CD4-positive, alpha-beta T cell (primary cell): Measurements from ENCODE around the gene G3BP1. TPM values are rescaled to one million over a fixed set of nuclear protein-coding genes. Genes with fewer than 3 reads are reported as not detected.

Source experiments
- ATAC-seq: fragments of 200-7000 bp; cut with Tn5 transposase; one replicate; pipeline ENCODE4 v1.10.0; 2022; ENCODE audit warnings: mild to moderate bottlenecking; ENCODE audit not compliant: poor library complexity
- CTCF ChIA-PET: fragments of 350-600 bp; sonication (Branson Sonifier 250); formaldehyde crosslinking; loops from one replicate; lab custom pipeline; 2021; ENCODE audit warnings: antibody characterized with exemption, inconsistent platforms; lab: Charles Lee
- POLR2A ChIA-PET: fragments of 350-600 bp; sonication (Branson Sonifier 250); formaldehyde crosslinking; loops from one replicate; lab custom pipeline; 2021; ENCODE audit warnings: antibody characterized with exemption, inconsistent platforms; lab: Charles Lee
- DNase-seq, 14 experiments: peaks; one replicate each; pipeline ENCODE4 v3.0.0-alpha.2; 2013 to 2020; ENCODE audit warnings: mixed read lengths in 2 of 14
- H3K27ac ChIP-seq, 2 donors: one replicate each; pipeline versions ENCODE4 v1.5.1 to v1.7.0; 2013; ENCODE audit warnings: low read length in 2 of 2, low read depth in 1 of 2, mild to moderate bottlenecking in 1 of 2
- H3K27me3 ChIP-seq, 2 experiments: 1 replicate in 1 of 2; 2 replicates in 1 of 2; pipeline versions ENCODE4 v1.6.1 to v1.7.0; 2013; ENCODE audit warnings: low read length in 2 of 2, control low read depth in 1 of 2, mild to moderate bottlenecking in 1 of 2, moderate library complexity in 1 of 2; ENCODE audit not compliant: insufficient read depth in 2 of 2, control insufficient read depth in 1 of 2
- H3K36me3 ChIP-seq: one replicate; pipeline ENCODE4 v1.6.1; 2013; ENCODE audit warnings: low read length, control low read depth; ENCODE audit not compliant: insufficient read depth
- H3K4me1 ChIP-seq: one replicate; pipeline ENCODE4 v1.6.1; 2013; ENCODE audit warnings: low read length, control low read depth; ENCODE audit not compliant: insufficient read depth
- H3K4me3 ChIP-seq: one replicate; pipeline ENCODE4 v1.5.1; 2013; ENCODE audit warnings: mild to moderate bottlenecking, low read length, moderate library complexity
- H3K9me3 ChIP-seq, 2 experiments: 1 replicate in 1 of 2; 2 replicates in 1 of 2; pipeline versions ENCODE4 v1.6.1 to v1.7.0; 2013; ENCODE audit warnings: low read length in 2 of 2, mild to moderate bottlenecking in 2 of 2, control low read depth in 1 of 2, moderate library complexity in 1 of 2; ENCODE audit not compliant: control insufficient read depth in 1 of 2, insufficient read depth in 1 of 2
- H3K27ac Mint-ChIP-seq: one replicate; pipeline ENCODE4 v1.8.0; 2020; ENCODE audit warnings: mixed read lengths
- H3K27me3 Mint-ChIP-seq: one replicate; pipeline ENCODE4 v1.8.0; 2021; ENCODE audit warnings: mixed read lengths
- H3K36me3 Mint-ChIP-seq: one replicate; pipeline ENCODE4 v1.8.0; 2021; ENCODE audit warnings: low read depth, mixed read lengths
- H3K4me1 Mint-ChIP-seq: one replicate; pipeline ENCODE4 v1.8.0; 2021; ENCODE audit warnings: low read depth, mixed read lengths
- H3K4me3 Mint-ChIP-seq: one replicate; pipeline ENCODE4 v1.8.0; 2020; ENCODE audit warnings: mild to moderate bottlenecking, mixed read lengths
- H3K9me3 Mint-ChIP-seq: one replicate; pipeline ENCODE4 v1.8.0; 2020; ENCODE audit warnings: mixed read lengths
- intact Hi-C, 2 experiments: fragments of 100-400 bp; cut with DNase I in 1 of 2; cut with micrococcal nuclease in 1 of 2; formaldehyde crosslinking; loops; one replicate each; pipeline versions ENCODE4 v1.15.1 to v1.9.0; 2023 to 2025; cut with DNase I, micrococcal nuclease
- total RNA-seq, 174 experiments: library from RNA in 2 of 174; stranded (reverse) in 2 of 174; gene quantifications; one replicate each; pipeline ENCODE4 v1.2.3 and lab custom pipeline; 2021 to 2026
- TF ChIP-seq, protein P1 (sequence below): fragments of 200-600 bp; IDR thresholded peaks from one replicate; pipeline ENCODE4 v1.8.0; 2022; ENCODE audit warnings: antibody characterized with exemption, mild to moderate bottlenecking

Gene G3BP1
- total RNA-seq, 2 experiments from 2014 or later: 82.3 to 83.9 TPM

DNA sequence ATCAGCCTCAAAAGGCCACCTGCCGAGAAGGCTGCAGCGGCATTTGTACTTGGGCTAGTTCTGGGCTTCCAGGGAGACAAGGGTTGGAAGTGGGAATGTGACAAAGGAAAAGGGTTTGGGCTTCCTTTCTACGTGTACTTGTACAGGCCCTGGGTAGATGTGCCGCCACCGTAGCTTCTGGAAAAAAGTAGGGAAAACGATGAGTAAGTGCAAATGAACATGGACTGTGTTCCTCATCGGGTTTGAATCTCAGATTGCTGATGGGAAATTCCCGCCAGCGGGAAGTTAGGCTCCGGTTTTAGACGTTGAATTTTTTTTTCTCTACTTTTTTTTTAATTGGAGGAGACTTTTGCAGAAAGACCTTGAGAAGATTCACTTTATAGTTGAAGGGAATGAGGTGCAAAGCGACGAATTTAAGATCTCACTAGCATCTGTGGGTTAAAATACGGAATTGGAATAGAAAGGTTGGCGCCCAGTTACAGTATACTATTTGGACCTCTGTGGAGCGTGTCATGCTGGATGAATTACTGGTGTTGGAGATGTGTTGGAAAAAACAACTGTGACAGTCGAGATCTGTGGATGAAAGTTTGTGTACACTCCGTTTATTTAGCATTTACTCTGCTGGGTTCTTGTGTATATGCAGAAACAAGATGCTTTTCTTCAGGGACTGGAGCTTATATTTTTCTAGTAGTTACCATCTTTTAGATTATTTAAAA lies 1.2 kb downstream of the G3BP1 start:
- H3K9me3 Mint-ChIP-seq: no peaks in the 10 kb centered on the region
- peaks cover 37% of the 10 kb centered on the region for H3K36me3 Mint-ChIP-seq
- H3K36me3 ChIP-seq: peaks cover 12% of the 10 kb centered on the region
- no peaks in the 10 kb centered on the region for H3K27me3 ChIP-seq
- H3K27ac Mint-ChIP-seq: no peak overlapping the region
- H3K27me3 Mint-ChIP-seq: no peaks in the 10 kb centered on the region
- DNase-seq (peak in 2 of 14 experiments; percentile 49 to 55), ATAC-seq (no peak)
- intact Hi-C loops: loop anchor here (5.0 to 10.0 kb wide), 5 partner anchors 118 to 1416 kb away; partner anchors contain the start of genes TCOF1 (in 2 of the 2), CCDC69 (in 1 of the 2), GM2A (in 1 of the 2) and SLC36A1 (in 1 of the 2)
- TF ChIP-seq, protein P1, sequence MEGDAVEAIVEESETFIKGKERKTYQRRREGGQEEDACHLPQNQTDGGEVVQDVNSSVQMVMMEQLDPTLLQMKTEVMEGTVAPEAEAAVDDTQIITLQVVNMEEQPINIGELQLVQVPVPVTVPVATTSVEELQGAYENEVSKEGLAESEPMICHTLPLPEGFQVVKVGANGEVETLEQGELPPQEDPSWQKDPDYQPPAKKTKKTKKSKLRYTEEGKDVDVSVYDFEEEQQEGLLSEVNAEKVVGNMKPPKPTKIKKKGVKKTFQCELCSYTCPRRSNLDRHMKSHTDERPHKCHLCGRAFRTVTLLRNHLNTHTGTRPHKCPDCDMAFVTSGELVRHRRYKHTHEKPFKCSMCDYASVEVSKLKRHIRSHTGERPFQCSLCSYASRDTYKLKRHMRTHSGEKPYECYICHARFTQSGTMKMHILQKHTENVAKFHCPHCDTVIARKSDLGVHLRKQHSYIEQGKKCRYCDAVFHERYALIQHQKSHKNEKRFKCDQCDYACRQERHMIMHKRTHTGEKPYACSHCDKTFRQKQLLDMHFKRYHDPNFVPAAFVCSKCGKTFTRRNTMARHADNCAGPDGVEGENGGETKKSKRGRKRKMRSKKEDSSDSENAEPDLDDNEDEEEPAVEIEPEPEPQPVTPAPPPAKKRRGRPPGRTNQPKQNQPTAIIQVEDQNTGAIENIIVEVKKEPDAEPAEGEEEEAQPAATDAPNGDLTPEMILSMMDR: no peak
- POLR2A ChIA-PET: interaction anchor here (1.0 to 3.4 kb wide), 8 partner anchors 8 to 325 kb away, joined by 3 to 160 read pairs (median 14); partner anchors contain the start of genes ATOX1 and SLC36A1
- H3K9me3 ChIP-seq: no peaks in the 10 kb centered on the region
- H3K27ac ChIP-seq: peak overlapping the region; percentile 56 to 68
- H3K4me1 Mint-ChIP-seq: peaks cover 63% of the 10 kb centered on the region
- CTCF ChIA-PET: interaction anchor here (1.4 to 1.6 kb wide), 2 partner anchors 9 to 15 kb away, joined by 3 to 4 read pairs; no protein-coding TSS in a partner anchor
- peak overlapping the region; percentile 90 for H3K4me3 Mint-ChIP-seq
- peak overlapping the region; percentile 88 for H3K4me3 ChIP-seq
- peaks cover 39% of the 10 kb centered on the region for H3K4me1 ChIP-seq

DNA sequence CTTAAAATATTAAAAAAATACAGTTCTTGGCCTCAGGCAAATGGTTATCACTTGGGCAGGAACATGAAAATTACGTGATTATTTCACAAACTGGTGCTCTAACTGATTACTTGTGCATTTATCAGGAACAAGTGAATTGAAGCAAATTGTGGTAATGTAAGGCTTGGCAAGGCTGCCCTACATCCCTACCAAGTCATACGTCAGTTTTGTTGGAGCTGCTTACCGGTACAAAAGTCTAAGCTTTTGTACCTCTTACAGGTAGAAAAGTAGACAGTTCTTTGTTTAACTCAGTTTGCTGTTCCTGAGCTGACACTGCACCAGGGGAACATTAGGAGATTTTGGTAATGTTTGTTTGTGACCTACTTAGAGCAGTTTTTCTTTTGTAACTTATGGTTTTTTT lies 2.2 kb downstream of the G3BP1 start:
- Histone ChIP-seq H3K4me1 (peaks cover 47% of the 10 kb centered on the region), H3K27ac (no peak overlapping the region), H3K36me3 (peaks cover 16% of the 10 kb centered on the region), H3K27me3 (no peaks in the 10 kb centered on the region), H3K4me3 (peak overlapping the region; percentile 88), H3K9me3 (no peaks in the 10 kb centered on the region)
- no peaks in the 10 kb centered on the region for H3K9me3 Mint-ChIP-seq
- DNase-seq (peak in 1 of 14 experiments; percentile 18), ATAC-seq (no peak)
- H3K4me1 Mint-ChIP-seq: peaks cover 63% of the 10 kb centered on the region
- CTCF ChIA-PET: interaction anchor here (0.9 to 1.4 kb wide), 2 partner anchors 14 to 122 kb away, joined by 3 read pairs; no protein-coding TSS in a partner anchor
- no peaks in the 10 kb centered on the region for H3K27me3 Mint-ChIP-seq
- TF ChIP-seq, protein P1: no peak
- peaks cover 41% of the 10 kb centered on the region for H3K36me3 Mint-ChIP-seq
- intact Hi-C loops: loop anchor here (5.0 to 10.0 kb wide), 5 partner anchors 119 to 1417 kb away; partner anchors contain the start of genes TCOF1 (in 2 of the 2), CCDC69 (in 1 of the 2), GM2A (in 1 of the 2) and SLC36A1 (in 1 of the 2)
- POLR2A ChIA-PET: interaction anchor here (1.5 kb wide), 1 partner anchor 21 kb away, joined by 4 read pairs; no protein-coding TSS in a partner anchor
- H3K4me3 Mint-ChIP-seq: peak overlapping the region; percentile 90
- H3K27ac Mint-ChIP-seq: peak overlapping the region; percentile 57

DNA sequence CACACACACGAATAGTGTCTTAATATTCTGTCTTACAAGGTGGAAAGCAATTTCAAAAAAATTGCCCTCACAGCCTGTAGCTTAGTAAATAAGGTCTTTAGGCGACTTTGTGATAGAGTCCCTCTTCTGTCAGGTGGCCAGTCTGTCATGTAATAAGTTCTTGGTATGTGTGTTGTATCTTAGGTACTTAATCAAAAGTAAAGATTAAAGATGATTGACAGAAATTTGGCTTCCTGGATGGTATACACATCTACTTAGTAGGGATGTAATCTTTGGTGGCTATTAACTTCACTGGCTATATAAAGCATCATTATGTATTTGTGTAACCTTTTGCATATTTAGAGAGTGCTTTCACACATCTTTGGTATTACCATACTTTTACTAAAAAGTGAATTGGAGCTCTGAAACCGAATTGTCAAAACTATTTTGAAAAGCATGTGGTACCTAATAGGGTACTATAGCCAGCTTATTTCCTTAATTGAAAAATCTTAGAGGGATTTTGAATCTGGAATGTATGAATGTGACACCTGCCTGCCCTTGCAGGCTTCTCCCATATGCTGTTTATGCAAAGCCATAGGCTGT lies 3.4 kb downstream of the G3BP1 start:
- H3K36me3 ChIP-seq: peaks cover 18% of the 10 kb centered on the region
- Mint-ChIP-seq H3K9me3 (no peaks in the 10 kb centered on the region), H3K4me1 (peaks cover 71% of the 10 kb centered on the region), H3K27ac (peak overlapping the region; percentile 57), H3K4me3 (peak overlapping the region; percentile 81), H3K36me3 (peaks cover 51% of the 10 kb centered on the region), H3K27me3 (no peaks in the 10 kb centered on the region)
- peaks cover 38% of the 10 kb centered on the region for H3K4me1 ChIP-seq
- TF ChIP-seq, protein P1: no peak
- H3K9me3 ChIP-seq: no peaks in the 10 kb centered on the region
- H3K4me3 ChIP-seq: no peak overlapping the region
- no peak for ATAC-seq
- CTCF ChIA-PET: no interaction called here
- DNase-seq: no peak
- H3K27ac ChIP-seq: peak overlapping the region in 1 of 2 donors; percentile 11
- intact Hi-C loops: loop anchor here (10.0 kb wide), 2 partner anchors 120 to 550 kb away; partner anchors contain the start of gene CCDC69 (in 1 of the 2)
- POLR2A ChIA-PET: interaction anchor here (0.6 to 1.0 kb wide), 3 partner anchors 16 to 522 kb away, joined by 3 to 4 read pairs (median 3); partner anchors contain the start of genes ATOX1 and GM2A
- no peaks in the 10 kb centered on the region for H3K27me3 ChIP-seq
